ENCODE data around the gene CORO2A.
"Not testable (repeated sequence)": the region's sequence is repeated elsewhere in the genome, so short reads cannot be mapped to it uniquely, and the experiment has no call there.

- TF ChIP-seq, protein P1, sequence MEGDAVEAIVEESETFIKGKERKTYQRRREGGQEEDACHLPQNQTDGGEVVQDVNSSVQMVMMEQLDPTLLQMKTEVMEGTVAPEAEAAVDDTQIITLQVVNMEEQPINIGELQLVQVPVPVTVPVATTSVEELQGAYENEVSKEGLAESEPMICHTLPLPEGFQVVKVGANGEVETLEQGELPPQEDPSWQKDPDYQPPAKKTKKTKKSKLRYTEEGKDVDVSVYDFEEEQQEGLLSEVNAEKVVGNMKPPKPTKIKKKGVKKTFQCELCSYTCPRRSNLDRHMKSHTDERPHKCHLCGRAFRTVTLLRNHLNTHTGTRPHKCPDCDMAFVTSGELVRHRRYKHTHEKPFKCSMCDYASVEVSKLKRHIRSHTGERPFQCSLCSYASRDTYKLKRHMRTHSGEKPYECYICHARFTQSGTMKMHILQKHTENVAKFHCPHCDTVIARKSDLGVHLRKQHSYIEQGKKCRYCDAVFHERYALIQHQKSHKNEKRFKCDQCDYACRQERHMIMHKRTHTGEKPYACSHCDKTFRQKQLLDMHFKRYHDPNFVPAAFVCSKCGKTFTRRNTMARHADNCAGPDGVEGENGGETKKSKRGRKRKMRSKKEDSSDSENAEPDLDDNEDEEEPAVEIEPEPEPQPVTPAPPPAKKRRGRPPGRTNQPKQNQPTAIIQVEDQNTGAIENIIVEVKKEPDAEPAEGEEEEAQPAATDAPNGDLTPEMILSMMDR (tag by site-specific recombination; IDR thresholded peaks at IDR 0.05) = not testable (repeated sequence)
- not testable (repeated sequence) for TF ChIP-seq YY1 (tag by site-specific recombination; IDR thresholded peaks at IDR 0.05); TSHZ1 (tag by site-specific recombination; IDR thresholded peaks at IDR 0.05; ENCODE audit: borderline replicate concordance); ZNF510 (tag by site-specific recombination; IDR thresholded peaks at IDR 0.05; ENCODE audit: insufficient replicate concordance); SP2 (tag by site-specific recombination; IDR thresholded peaks at IDR 0.05); ZXDB (tag by site-specific recombination; IDR thresholded peaks at IDR 0.05); ZNF629 (tag by site-specific recombination; IDR thresholded peaks at IDR 0.05); ZBTB21 (tag by site-specific recombination; IDR thresholded peaks at IDR 0.05); ZNF837 (tag by site-specific recombination; IDR thresholded peaks at IDR 0.05)
- TF ChIP-seq, protein P2, sequence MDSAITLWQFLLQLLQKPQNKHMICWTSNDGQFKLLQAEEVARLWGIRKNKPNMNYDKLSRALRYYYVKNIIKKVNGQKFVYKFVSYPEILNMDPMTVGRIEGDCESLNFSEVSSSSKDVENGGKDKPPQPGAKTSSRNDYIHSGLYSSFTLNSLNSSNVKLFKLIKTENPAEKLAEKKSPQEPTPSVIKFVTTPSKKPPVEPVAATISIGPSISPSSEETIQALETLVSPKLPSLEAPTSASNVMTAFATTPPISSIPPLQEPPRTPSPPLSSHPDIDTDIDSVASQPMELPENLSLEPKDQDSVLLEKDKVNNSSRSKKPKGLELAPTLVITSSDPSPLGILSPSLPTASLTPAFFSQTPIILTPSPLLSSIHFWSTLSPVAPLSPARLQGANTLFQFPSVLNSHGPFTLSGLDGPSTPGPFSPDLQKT (IDR thresholded peaks at IDR 0.05; ENCODE audit: borderline replicate concordance, low read depth, low read length) = not testable (repeated sequence)
- TF ChIP-seq, protein P3, sequence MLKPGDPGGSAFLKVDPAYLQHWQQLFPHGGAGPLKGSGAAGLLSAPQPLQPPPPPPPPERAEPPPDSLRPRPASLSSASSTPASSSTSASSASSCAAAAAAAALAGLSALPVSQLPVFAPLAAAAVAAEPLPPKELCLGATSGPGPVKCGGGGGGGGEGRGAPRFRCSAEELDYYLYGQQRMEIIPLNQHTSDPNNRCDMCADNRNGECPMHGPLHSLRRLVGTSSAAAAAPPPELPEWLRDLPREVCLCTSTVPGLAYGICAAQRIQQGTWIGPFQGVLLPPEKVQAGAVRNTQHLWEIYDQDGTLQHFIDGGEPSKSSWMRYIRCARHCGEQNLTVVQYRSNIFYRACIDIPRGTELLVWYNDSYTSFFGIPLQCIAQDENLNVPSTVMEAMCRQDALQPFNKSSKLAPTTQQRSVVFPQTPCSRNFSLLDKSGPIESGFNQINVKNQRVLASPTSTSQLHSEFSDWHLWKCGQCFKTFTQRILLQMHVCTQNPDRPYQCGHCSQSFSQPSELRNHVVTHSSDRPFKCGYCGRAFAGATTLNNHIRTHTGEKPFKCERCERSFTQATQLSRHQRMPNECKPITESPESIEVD (tag by site-specific recombination; IDR thresholded peaks at IDR 0.05) = not testable (repeated sequence)
- TF ChIP-seq, protein P4, sequence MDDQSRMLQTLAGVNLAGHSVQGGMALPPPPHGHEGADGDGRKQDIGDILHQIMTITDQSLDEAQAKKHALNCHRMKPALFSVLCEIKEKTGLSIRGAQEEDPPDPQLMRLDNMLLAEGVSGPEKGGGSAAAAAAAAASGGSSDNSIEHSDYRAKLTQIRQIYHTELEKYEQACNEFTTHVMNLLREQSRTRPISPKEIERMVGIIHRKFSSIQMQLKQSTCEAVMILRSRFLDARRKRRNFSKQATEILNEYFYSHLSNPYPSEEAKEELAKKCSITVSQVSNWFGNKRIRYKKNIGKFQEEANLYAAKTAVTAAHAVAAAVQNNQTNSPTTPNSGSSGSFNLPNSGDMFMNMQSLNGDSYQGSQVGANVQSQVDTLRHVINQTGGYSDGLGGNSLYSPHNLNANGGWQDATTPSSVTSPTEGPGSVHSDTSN (CRISPR knock-in tag; IDR thresholded peaks at IDR 0.05) = not testable (repeated sequence)
Measured at GRCh38 chr9:98130060-98130459, 62.4 kb downstream of the CORO2A start.
